Ovary (tissue), 9 donors: Measurements from ENCODE around the gene CCDC57. TPM values are rescaled to one million over a fixed set of nuclear protein-coding genes. Genes with fewer than 3 reads are reported as not detected.

Experiments
- DNase-seq, 5 donors: peaks; one replicate each; pipeline ENCODE4 v3.0.0-alpha.2; 2019 to 2020
- H3K27ac ChIP-seq, 2 donors: fragments of 200-600 bp; one replicate each; pipeline versions ENCODE4 v1.5.1 to v1.8.0; 2019 to 2022
- H3K27me3 ChIP-seq: fragments of 200-600 bp; one replicate; pipeline ENCODE4 v1.8.0; 2022
- H3K36me3 ChIP-seq: fragments of 200-600 bp; sonication (generic); one replicate; pipeline ENCODE4 v1.5.1; 2019
- H3K4me1 ChIP-seq: one replicate; pipeline ENCODE4 v1.8.1; 2013; ENCODE audit warnings: mild to moderate bottlenecking, moderate library complexity; ENCODE audit not compliant: insufficient read depth
- H3K4me3 ChIP-seq: fragments of 200-600 bp; sonication (generic); one replicate; pipeline ENCODE4 v1.5.1; 2017
- H3K9me3 ChIP-seq, 2 donors: fragments of 200-600 bp in 1 of 2; sonication (generic) in 1 of 2; one replicate each; pipeline versions ENCODE4 v1.5.1 to v1.8.1; 2013 to 2019; ENCODE audit warnings: mild to moderate bottlenecking in 1 of 2, moderate library complexity in 1 of 2
- CTCF ChIP-seq, 3 donors: fragments of 450-650 bp in 2 of 3; fragments of 200-600 bp in 1 of 3; IDR thresholded peaks; one replicate each; pipeline versions ENCODE4 v1.5.1 to v1.8.0; 2016 to 2022; ENCODE audit warnings: antibody characterized with exemption in 3 of 3, mild to moderate bottlenecking in 1 of 3
- EP300 ChIP-seq: sonication (generic); formaldehyde crosslinking; IDR thresholded peaks from one replicate; pipeline ENCODE4 v1.6.1; 2017; ENCODE audit warnings: antibody characterized with exemption
- POLR2A ChIP-seq: fragments of 450-650 bp; IDR thresholded peaks from one replicate; pipeline ENCODE4 v1.6.1; 2017; ENCODE audit warnings: antibody characterized with exemption, mild to moderate bottlenecking, moderate library complexity
- WGBS, 3 donors: extraction: QIAGEN DNeasy Blood & Tissue Kit in 1 of 3; methylation state at CpG; one replicate each; pipeline versions ENCODE4 v1.1.5 to v1.1.7; 2013 to 2017; 5-methylcytosine and 5-hydroxymethylcytosine counted together
- intact Hi-C, 4 donors: fragments of 100-400 bp; cut with DNase I; formaldehyde crosslinking; loops; one replicate each; pipeline versions ENCODE4 v1.11.0 to v1.15.1; 2022 to 2023
- polyA plus RNA-seq, 2 donors: library from polyadenylated mRNA; stranded (reverse); fragments of 200-250 nt in 1 of 2; fragments of 350-450 nt in 1 of 2; fragmentation: Illumina TruSeq in 1 of 2; extraction: RNeasy Lipid Tissue Mini Kit (QIAGEN cat#74804) in 1 of 2; gene quantifications; one replicate each; pipeline ENCODE4 v1.2.3, GENCODE V29; 2013 to 2014
- total RNA-seq, 7 donors: library from RNA; depleted of rRNA in 2 of 7; stranded (reverse); fragments of >200 nt in 2 of 7; fragmentation: NEBNext Ultra II Directional in 3 of 7; extraction: Animal tissue kit (Norgen Biotek cat#: 25700) in 3 of 7; gene quantifications; one replicate each; pipeline versions ENCODE4 v1.1.0 to v1.2.4, GENCODE V29; 2016 to 2023
- donor health status: DM: no; HTN: no; CAD: no; lungs with moderate emphysema.
- donor health status: DM: no; HTN: no; CAD: no.
- donor health status: Bipolar disorder and iron deficiency.
- donor health status: DM: yes; HTN: yes; CAD: no.
- donor health status: DM: no; HTN: no; CAD: no.
- donor health status: DM: yes; HTN: yes; CAD: no.

CCDC57 gene
- total and polyA plus RNA-seq, 9 donors, result 7.7 to 65.0 (median 40.3) TPM

- Histone ChIP-seq H3K36me3 (no peaks in the 10 kb centered on the region), H3K27ac (no peak overlapping the region), H3K4me3 (no peak overlapping the region), H3K27me3 (no peaks in the 10 kb centered on the region), H3K4me1 (peaks cover 7% of the 10 kb centered on the region), H3K9me3 (no peaks in the 10 kb centered on the region)
- WGBS, 3 donors, result 89 to 91% (median 90%) methylated on average over 52 to 54 of the region's 54 CpGs
- intact Hi-C loops, result loop anchor here in 1 of 4 donors (10.0 kb wide), 1 partner anchor 76 kb away; no protein-coding TSS in a partner anchor
- TF ChIP-seq EP300 (no peak), CTCF (IDR thresholded peaks at IDR 0.05) (no peak), POLR2A (no peak)
- peak in 1 of 5 donors; percentile 22 for DNase-seq
These were observed 36.4 kb upstream of the CCDC57 start for GRCh38 chr17:82248815-82249674.

GRCh38 chr17:82247856-82248671, 35.4 kb upstream of the CCDC57 start:
- H3K4me3 ChIP-seq, result no peak overlapping the region
- peaks cover 10% of the 10 kb centered on the region for H3K4me1 ChIP-seq
- intact Hi-C loops, result loop anchor here in 1 of 4 donors (10.0 kb wide), 1 partner anchor 77 kb away; no protein-coding TSS in a partner anchor
- no peak overlapping the region for H3K27ac ChIP-seq
- no peak for TF ChIP-seq EP300
- TF ChIP-seq CTCF (IDR thresholded peaks at IDR 0.05), result no peak
- TF ChIP-seq POLR2A, result no peak
- DNase-seq, result peak in 1 of 5 donors; percentile 20
- no peaks in the 10 kb centered on the region for H3K36me3 ChIP-seq
- no peaks in the 10 kb centered on the region for H3K27me3 ChIP-seq
- H3K9me3 ChIP-seq, result no peaks in the 10 kb centered on the region
- 82 to 85% (median 84%) methylated on average over 28 of the region's 28 CpGs for WGBS, 3 donors

- Histone ChIP-seq H3K4me3 (no peak overlapping the region), H3K36me3 (no peaks in the 10 kb centered on the region), H3K9me3 (no peaks in the 10 kb centered on the region), H3K4me1 (peaks cover 16% of the 10 kb centered on the region), H3K27me3 (no peaks in the 10 kb centered on the region), H3K27ac (peak overlapping the region in 1 of 2 donors; percentile 60)
- intact Hi-C loops, result loop anchor here in 1 of 4 donors (10.0 kb wide), 1 partner anchor 77 kb away; no protein-coding TSS in a partner anchor
- TF ChIP-seq CTCF (IDR thresholded peaks at IDR 0.05) (no peak), POLR2A (no peak), EP300 (no peak)
- 57 to 65% (median 64%) methylated on average over 22 of the region's 22 CpGs for WGBS, 3 donors
- DNase-seq, result no peak
These were observed 34.7 kb upstream of the CCDC57 start for GRCh38 chr17:82247182-82247823.
